GM19023 (cell line): ENCODE data around the gene IL17RA.
"Not testable (repeated sequence)": the region's sequence is repeated elsewhere in the genome, so short reads cannot be mapped to it uniquely, and the experiment has no call there.

Experiments used
- ATAC-seq: cut with Tn5 transposase; IDR thresholded peaks from one replicate; pipeline ENCODE4 v1.9.1; 2021; ENCODE audit warnings: mild to moderate bottlenecking, moderate library complexity; ENCODE audit not compliant: unreplicated experiment

IL17RA gene

DNA sequence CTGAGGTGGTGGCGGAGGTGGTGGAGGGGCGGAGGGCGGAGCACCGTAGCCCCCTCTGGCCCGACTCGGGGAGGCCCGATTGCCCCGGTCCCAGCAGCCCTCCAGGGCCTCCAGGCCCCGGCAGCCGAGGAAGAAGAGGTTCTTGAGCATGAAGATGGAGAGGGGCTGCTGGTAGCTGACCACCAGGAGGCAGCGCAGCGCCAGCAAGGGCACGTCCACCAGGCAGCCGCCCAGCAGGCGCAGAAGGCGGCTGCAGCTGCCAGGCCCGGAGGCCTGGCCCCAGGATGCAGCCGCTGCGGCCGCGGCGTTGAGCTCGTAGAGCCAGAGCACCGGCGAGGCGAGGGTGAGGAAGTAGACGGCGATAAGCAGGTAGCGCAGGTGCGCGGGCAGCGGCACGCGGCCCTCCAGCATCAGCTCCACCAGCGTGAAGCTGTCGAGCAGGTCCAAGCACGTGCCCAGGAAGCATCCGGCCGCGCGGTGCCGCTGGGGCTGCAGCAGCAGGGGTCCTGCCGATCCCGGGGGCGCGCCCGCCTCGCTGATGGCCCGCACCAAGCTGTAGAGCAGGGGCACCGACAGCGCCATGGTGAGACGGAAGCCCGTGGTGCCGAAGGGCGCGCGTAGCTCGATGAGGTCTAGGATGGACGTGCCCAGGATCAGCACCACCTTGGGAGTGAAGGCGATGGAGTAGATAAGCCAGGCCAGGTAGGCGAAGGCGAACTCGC is 34.8 kb downstream of the IL17RA start:
- ATAC-seq, result no peak

DNA sequence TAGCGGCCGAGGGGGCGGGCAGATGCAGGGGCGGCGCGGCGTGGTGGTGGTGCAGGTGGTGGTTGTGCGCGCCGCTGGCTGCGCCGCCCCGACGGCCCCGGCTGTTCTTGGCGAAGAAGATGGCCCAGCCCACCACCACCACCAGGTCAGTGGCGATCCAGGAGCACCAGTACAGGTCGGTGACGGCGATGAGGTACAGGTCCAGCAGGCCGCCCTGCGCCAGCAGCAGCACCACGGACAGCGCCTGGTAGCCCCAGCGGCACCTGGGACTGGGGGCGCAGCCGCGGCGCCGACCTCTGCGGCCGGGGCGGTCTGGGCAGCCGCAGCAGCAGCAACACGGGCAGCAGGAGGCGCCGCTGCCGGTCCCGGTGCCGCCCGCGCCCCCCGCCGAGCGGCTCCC is 35.5 kb downstream of the IL17RA start:
- ATAC-seq, result no peak

DNA sequence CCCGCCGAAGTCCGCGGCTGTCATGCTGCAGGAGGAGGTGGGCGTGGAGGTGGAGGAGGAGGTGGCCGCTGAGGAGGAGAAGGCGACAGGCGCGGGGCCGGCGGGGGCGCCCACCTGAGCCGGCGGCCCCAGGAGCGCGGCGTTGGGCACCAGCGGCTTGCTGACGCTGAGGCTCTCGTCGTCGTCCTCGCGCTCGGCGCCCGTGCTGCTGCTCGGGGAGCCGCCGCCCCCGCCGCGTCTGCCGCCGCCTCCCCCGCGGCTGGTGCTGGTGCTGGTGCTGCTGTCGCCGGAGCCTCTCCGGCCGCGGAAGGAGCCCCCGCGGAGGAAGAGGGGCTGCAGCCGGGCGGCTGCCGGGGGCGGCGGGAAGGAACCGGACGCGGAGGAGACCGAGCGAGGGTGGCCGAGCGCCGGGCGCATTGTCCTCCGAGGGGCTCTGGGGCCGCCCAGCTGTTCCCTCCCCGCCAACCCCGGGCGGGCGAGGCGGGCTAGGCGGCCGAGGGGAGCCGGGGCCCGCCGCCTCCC is 36.0 kb downstream of the IL17RA start:
- no peak for ATAC-seq

DNA sequence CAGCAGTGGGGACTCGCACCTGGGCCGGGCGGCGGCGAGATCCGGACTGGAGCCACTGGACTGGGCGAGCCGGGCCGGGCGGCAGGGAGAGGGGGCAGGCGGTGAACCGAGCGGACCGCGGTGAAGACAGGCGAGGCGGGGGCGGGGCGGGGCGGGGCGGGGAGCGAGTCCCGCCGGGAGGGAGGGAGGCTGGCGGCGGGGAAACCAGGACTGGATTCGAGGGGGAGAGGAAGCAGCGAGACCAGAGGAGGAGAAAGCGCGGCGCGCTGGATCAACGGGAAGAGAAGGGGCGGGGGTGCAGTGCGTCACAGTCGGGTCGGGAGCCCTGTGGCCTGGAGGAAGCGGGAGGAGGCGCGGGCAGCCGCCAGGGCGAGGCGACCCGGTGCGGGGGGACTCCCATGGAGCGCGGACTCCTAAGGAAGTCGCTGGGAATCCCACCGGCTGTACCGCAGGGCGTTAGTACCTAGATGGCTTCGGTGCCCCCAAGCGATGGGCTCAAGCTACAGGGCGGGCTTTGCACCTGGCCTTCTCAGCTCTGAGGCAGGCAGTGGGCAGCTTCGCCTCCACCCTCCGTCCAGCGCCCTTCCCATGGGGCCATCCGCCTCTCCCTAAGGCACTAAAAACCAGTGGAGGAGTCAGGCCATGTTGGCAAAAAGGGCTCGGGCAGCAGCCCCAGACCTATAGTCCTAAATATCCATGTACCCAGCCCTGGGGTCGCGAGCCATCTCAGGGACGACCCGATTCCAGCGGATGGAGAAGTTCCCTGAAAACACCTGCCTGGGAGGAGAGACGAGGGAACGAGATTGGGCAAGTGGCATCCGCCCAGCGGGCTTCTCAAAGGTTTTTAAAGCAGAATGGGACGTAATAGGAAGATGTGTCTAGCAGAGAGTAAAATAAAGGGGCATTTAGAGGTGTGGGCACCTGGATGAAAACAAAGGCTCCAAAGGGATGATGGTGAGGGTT is 36.7 kb downstream of the IL17RA start, which contains the start of gene TMEM121B:
Gene TMEM121B, minus strand, starts transcription at position 128 of the 963 bp plus-strand sequence. CDS start 233 bp downstream, outside the sequence.
- ATAC-seq, result no peak

DNA sequence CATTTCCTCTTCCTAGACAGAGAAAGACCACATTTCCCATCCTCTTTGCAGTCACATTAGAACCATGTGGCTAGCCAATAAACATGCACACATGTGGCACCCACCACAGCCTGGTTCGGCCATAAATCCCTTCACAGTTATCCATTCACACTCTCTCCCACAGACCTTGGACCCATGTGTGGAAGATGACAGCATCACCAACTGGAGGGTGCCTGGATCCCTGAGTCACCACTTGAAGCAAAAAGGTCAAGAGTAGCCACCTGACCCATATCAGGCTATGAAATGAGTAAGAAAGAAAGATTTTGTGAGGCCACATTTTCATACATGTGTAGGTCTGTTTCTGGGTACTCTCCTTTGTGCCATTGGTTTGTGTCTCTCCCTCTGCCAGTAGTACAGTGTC is 45.4 kb downstream of the IL17RA start:
- no peak for ATAC-seq

DNA sequence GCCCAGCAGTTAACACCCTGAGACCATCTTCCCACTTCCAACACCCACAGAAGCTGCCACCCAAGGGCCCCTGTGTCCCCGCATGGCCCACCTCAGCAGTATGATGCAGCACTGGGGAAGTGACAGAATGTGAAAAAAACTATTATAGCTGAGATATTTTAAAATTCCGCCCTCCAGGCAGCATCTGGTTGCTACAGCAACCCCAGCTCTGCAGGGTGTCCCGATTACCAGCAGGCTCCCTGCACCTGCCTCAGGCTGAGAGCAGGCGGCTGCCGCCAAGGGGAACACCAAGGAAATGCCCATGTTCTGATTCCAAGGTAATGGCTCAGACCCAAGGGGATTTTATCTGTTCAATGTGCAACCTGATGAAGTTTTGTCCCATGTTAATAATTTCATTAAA is 46.9 kb downstream of the IL17RA start:
- ATAC-seq, result no peak

DNA sequence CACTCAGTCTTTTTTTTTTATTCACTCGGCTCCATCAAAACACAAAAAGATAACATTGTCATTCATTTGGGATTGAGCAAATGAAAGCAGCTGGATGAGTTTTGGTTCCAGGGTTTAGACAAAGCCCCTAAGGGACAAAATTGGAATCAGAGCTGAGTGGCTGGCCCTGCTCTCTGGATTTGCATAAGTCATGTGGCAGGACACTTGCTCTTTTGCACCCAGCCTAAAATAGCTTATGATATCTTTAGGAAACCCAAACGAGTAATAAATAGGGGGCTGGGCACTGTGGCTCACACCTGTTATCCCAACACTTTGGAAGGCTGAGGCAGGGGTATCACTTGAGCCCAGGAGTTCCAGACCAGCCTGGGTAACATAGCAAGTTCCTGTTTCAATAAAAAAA is 47.3 kb downstream of the IL17RA start:
- no peak for ATAC-seq

DNA sequence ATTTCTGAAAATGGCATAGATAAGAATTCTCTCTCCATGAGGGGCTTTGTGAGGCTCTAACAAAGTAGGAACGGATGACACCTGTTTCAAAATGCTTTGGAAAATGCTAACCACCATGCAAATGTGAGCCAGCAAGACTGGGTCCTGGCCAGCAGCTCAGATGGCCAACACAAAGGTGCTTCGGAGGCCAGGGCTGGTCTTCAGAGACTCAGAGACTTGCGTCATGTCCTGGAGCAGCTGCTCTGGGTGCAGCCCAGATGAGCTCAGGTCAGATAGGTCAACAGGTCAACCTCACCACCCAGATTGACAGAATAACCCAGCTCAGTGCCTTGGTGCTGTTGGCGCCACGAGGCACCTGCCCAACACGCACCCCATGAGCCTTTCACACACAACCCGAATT is 48.3 kb downstream of the IL17RA start:
- ATAC-seq, result no peak

DNA sequence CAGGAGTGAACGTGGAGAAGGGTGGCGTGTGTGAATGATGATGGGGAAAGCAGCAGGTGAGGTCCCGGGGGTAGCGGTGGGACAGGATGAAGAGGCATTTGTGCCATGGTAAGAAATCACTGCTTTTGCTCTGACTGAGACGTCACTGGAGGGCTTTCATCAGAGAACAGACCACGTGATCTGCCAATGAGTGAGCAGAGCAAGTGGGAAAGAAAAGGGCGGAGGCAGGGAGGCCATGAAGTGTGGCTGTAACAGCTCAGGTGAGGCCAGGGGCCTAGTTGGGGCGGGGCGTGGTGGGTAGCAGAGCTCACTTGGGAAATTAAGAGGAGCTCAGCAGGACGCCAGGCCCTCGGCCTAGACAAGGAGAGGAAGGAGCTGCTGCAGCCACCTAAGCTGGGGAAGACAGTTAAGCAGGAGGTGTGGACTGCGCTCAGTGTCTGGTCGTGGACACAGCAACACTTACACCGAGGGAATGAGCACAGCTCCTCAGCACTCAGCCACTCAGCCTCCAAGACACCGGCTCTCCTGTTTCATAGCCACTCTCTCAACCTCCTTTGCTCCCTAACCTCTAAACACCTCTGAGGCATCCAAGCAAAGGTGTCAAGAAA is 50.5 kb downstream of the IL17RA start:
- ATAC-seq, result no peak

DNA sequence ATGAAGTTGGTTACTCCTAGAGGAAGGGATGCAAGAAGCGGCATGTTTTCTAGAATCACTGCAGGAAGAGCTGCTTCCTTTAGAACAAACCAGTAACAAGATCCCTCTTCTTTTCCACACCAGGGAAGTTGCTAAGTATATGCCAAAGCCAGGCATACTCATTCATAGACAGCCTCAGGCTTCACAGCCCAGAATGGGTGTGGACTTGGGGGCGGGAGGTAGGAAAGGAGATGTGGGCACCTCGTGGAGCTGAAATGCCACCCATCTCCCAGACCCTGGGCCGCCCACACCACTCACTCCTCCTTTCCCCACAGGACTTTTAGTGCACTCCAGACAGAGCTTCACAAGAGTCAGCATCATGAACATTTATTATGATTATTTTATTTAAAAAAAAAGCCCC is 52.4 kb downstream of the IL17RA start:
- ATAC-seq, result no peak

DNA sequence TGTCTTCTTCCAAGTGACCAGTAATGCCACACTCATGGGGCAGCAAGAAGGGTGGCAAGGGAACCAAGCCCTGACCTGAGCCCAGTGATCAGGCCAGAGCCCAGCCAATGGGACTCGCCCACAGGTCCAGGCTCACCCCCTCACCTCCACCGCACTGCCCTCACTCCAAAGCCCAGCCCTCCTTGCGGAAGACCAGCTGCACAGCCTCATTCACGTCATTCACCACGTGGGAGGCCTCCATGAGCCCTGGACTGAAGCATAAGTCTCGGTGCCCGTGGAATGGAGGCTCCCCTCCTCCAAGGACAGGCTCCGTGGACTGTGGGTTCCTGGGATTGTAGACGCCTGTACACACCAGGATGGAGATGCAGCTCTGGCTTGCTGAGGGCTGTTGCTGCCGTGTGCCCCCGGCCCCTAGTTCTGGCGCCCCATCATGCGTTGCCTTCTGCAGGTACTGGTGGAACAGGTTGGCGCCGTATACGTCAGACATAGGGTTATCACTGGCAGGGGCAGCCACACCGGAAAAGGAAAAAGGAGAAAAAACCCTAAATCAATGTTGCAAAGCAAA is 53.1 kb downstream of the IL17RA start:
- ATAC-seq, result no peak

DNA sequence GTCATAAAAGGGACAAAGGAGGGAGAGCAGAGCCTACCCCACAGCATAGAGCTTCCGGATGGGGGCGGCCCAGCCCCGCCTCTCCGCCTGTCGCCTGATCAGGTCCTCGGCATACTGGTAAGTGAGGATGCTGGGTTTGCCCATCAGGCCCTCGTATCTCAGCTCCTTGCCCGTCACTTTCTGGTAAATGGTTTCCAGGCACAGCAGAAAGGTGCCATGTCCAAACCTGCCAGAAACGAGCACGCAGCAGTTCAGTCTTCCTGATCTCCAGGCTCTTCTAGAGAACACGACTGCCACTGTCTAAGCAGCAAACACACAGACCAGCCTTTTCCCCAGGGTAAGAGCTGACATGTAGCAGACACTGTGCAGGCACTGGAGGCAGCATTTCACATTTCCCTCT is 53.7 kb downstream of the IL17RA start:
- ATAC-seq, result no peak

DNA sequence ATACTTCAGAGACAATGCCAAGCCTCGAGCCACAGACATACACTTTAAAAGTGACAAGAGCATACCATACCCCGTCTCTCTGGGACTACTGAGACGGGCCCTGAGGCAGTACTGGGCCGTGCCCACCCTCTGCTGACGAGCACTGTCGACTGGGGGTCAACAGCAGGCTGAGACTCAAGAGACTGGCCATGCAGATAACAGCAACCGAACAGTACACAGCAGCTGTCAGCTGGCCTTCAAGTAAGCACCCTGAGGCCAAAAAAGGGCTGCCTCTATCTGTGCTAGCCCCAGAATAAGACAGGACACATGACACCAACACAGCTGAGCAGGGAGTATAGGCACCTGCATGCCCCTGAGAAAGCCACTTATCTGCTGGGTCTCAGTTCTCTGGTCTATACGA is 55.2 kb downstream of the IL17RA start:
- ATAC-seq, result no peak

DNA sequence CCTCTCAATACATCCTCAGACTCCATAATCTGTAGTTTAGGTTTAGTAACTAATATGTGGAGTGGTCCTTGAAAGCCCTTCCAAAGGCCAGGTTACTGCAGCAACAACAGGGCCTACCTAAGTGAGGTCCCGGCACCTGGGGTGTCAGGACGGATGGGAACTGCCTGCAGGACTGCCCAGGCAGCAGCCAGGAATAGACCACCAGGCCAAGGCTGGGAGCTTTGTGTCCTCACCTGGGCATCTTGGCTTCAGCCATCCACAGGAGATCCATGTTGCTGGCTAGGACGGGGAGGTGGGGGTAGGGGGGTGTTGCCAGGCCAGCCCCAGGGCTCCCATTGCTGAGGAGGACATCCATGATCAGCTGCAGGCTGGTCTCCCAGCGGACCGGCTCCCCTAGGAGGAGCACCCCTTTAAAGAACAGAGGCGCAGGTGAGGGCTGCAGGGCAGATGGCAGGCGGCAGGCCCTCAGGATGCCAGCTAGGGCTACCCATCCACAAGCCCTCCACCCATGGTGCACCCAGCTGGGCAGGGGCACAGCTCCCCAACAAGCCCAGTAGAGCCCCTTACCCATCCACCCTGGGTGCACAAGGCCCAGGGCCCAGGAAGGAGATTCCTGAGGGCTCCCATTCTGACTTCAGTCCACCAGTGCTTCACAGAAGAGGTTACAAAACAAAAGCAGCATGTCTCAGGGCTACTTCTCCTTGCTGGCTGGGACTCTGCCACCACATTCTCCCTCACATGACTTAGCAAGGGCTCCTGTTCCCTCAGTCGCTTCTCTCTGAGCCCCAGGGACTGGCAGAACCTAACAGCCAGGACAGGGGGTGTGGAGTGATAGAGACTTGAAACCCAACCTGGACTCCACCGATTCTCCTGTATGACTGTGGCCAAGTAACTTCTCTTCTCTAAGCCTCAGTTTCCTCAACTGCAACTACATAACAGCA is 56.3 kb downstream of the IL17RA start:
- no peak for ATAC-seq

DNA sequence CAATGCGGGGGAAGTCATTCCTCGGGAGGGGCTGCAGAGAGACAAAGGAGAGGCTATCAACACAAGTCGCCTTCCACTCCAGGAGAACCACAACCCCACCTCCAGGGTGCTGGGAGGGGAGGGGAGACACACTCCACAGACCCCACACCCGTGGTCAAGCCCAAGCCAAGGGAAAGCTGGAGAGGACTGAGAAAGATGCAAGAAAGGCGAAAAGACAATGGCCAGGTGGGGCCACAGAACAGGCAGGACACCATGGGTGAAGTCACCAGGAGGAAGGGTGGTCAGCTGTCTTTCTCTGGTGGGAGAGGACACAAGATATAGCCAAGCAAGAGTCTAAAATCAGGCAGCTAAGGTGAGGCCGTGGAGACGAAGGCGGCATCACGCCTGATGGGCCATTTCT is 58.3 kb downstream of the IL17RA start:
- no peak for ATAC-seq

DNA sequence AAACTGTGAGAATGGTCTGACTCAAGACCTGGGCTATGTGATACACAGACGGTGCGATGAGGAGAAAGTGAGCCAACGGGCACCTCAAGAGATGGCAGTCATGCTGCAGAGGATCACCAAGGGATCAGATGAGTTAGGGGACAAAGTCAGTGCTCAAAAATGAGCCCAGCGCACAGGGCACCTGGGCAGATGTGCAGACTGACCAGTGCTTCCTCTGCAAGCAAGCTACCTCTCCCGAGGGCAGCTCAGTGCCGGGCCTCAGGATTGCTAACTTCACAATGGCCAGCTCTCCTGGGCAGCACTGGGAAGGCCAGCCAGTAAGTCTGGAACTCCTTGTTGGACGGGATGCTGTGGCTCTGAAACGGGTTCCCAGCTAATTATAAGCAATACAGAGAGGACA is 59.0 kb downstream of the IL17RA start:
- ATAC-seq, result no peak

DNA sequence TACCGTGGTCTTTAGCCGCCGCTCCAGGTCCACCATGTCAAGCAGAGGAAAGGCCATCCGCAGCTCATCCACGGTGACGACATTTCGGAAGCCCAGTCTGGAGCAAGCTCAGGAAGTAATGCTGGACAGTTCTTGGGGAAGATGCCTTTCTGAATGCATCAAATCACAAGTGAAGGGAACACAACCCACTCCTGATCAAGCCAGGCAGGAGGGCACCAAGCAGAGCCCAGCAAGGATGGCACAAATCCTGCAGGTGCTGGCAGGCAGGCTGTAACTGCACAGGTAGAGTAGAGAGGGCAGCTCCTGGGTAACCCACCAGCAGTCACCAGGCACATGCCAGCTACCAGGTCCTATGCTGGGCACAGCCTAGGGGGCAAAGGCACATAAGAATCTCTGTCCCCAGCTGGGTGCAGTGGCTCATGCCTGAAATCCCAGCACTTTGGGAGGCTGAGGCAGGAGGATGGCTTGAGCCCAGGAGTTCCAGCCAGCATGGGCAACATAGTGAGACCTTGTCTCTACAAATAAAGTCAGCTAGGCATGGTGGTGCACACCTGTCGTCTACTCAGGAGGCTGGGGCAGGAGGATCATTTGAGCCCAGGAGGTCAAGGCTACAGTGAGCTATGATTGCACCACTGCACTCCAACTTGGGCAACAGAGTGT is 60.4 kb downstream of the IL17RA start:
- ATAC-seq, result no peak

DNA sequence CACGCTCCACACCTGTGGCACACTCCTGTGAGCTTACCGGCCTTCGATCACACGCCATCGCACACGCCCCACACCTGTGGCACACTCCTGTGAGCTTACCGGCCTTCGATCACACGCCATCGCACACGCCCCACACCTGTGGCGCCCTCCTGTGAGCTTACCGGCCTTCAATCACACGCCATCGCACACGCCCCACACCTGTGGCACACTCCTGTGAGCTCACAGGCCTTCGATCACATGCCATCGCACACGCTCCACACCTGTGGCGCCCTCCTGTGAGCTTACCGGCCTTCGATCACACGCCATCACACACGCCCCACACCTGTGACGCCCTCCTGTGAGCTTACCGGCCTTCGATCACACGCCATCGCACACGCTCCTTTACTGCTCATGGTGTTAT is 62.7 kb downstream of the IL17RA start:
- not testable (repeated sequence) for ATAC-seq

DNA sequence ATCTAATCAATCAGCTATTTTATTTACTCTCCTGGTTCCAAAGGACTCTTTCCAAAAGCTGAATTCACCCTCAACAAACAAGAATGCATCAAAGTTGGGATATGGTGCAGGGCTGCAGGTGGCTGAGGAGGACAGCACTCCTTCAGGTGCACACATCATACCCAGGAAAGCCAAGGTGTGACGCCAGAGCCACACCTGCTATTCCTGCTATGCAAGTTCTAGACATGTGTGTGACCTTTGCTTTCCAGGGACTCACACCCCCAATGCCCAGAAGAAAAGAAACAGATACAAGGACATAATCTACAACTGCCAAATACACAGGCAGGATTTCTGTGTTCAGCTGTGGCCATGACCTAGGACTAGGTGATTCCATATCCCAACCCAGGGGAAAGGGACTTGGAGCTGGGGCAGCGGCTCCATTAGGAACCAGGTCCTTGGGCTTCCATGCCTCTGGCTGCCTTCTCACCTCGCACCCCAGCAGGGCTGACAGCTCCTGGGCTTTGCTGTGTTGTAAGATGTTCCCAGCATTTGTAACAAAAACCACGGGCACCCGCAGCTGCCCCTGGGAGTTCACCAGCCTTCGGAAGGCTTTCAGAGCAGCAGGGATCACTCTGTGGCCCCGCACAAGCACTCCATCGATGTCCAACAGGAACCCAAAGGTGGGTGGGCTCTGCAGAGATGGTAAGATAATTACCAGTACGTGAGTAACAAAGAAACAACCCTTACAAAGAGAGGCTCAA is 64.4 kb downstream of the IL17RA start:
- ATAC-seq, result no peak
